ENCODE measurements around the gene ATP2A2. TPM values are rescaled to one million over a fixed set of nuclear protein-coding genes. Genes with fewer than 3 reads are reported as not detected.

Gene ATP2A2
- total and polyA plus RNA-seq, 2 of the 4 experiments (the other 2 are of a cell fraction): 166 to 225 TPM

GRCh38 chr12:110342157-110342556, 61.1 kb downstream of the ATP2A2 start:
- Histone ChIP-seq H4K20me1 (ENCODE audit: insufficient read depth, low read length) (peaks cover 38% of the 10 kb centered on the region), H2BK15ac (ENCODE audit: low read depth, low read length) (no peak overlapping the region), H3K18ac (ENCODE audit: low read depth, low read length) (no peak overlapping the region), H2AK9ac (replicated peaks; ENCODE audit: low read depth, low read length, poor library complexity) (no peak overlapping the region), H3K4me2 (ENCODE audit: low read depth, low read length) (no peak overlapping the region), H2BK5ac (ENCODE audit: low read depth, low read length, poor library complexity, severe bottlenecking) (no peak overlapping the region), H3K23ac (ENCODE audit: low read depth, low read length) (no peak overlapping the region), H3K27me3 (ENCODE audit: control insufficient read depth, insufficient read depth, low read length) (no peaks in the 10 kb centered on the region), H4K8ac (ENCODE audit: low read depth in 2 of 2, low read length in 2 of 2) (no peak overlapping the region), H3K9me3 (ENCODE audit: control insufficient read depth, insufficient read depth, low read length) (no peaks in the 10 kb centered on the region), H2AK5ac (ENCODE audit: low read depth, low read length) (no peak overlapping the region), H2BK120ac (ENCODE audit: low read depth, low read length) (no peak overlapping the region), H3K14ac (replicated peaks; ENCODE audit: low read depth, low read length) (no peak overlapping the region), H3K56ac (ENCODE audit: extremely low read depth, insufficient read depth, low read length) (no peak overlapping the region), H3K9ac (ENCODE audit: low read depth, low read length) (no peak overlapping the region), H2BK20ac (ENCODE audit: low read depth, low read length) (no peak overlapping the region), H3K4ac (ENCODE audit: low read depth, low read length) (no peak overlapping the region), H3K9me1 (ENCODE audit: insufficient read depth, low read length) (peaks cover 8% of the 10 kb centered on the region; the same call in 1 of the 2 replicates), H3K27ac (ENCODE audit: insufficient read depth, low read length) (no peak overlapping the region), H3K36me3 (ENCODE audit: control insufficient read depth, insufficient read depth, low read length) (peaks cover 74% of the 10 kb centered on the region), H3K4me3 (ENCODE audit: insufficient read depth, low read depth, low read length) (no peak overlapping the region), H4K91ac (ENCODE audit: insufficient read depth, low read depth, low read length) (no peak overlapping the region), H2AFZ (replicated peaks; ENCODE audit: low read length, poor library complexity) (peak overlapping the region; percentile 28), H3K4me1 (ENCODE audit: control insufficient read depth, insufficient read depth, low read length) (no peaks in the 10 kb centered on the region), H3K79me1 (ENCODE audit: low read depth in 1 of 2, low read length in 2 of 2) (peaks cover 50 to 69% of the 10 kb centered on the region in 2 experiments), H4K5ac (ENCODE audit: low read depth, low read length) (no peak overlapping the region)
- CTCF ChIA-PET: no interaction called here
- in situ Hi-C loops (cut with MboI; ENCODE audit: low sequenced_read_pairs): no loop called here
- POLR2A ChIA-PET (ENCODE audit: unreplicated experiment): no interaction called here
- ATAC-seq (ENCODE audit: low read depth) (no peak), DNase-seq (no peak)
- no TSS peak for BruUV-seq (replicated peaks)
- TF ChIP-seq BHLHE40 (IDR thresholded peaks at IDR 0.05; ENCODE audit: low read depth, low read length) (no peak), CHD1 (IDR thresholded peaks at IDR 0.05; ENCODE audit: low read depth, low read length) (no peak), NFE2L2 (IDR thresholded peaks at IDR 0.05; ENCODE audit: low read depth, low read length) (no peak), CTCF (conservative IDR thresholded peaks at IDR 0.05; ENCODE audit: low read depth, low read length) (no peak), SMC3 (IDR thresholded peaks at IDR 0.05; ENCODE audit: low read depth, low read length) (no peak), USF2 (IDR thresholded peaks at IDR 0.05; ENCODE audit: low read depth, low read length) (no peak)
- whole genome bisulfite sequencing, 2 experiments (ENCODE audit: extremely low coverage in 2 of 2, insufficient read length in 1 of 2): 100% methylated on average over 8 of the region's 15 CpGs; no CpG with 5 or more reads in 1 of the 2 experiments
- dilution Hi-C loops (cut with HindIII; ENCODE audit: low sequenced_read_pairs, unreplicated experiment): no loop called here
- intact Hi-C loops (cut with micrococcal nuclease): no loop called here
